Stimulated activated CD4-positive, alpha-beta T cell treated with anti-CD3 and anti-CD28 coated beads, Interleukin-4, amount 100 ng/mL, for 48 hours (primary cell): ENCODE measurements around the gene OSCP1.

Experiments
- DNase-seq, 2 donors: peaks; one replicate each; pipeline ENCODE4 v3.0.0-alpha.2; 2020; ENCODE audit warnings: low read depth in 2 of 2

OSCP1 gene

GRCh38 chr1:36383240-36383639 is 67.0 kb downstream of the OSCP1 start:
- no peak for DNase-seq

GRCh38 chr1:36382669-36383068 is 67.6 kb downstream of the OSCP1 start:
- DNase-seq, result no peak

GRCh38 chr1:36382231-36382630 is 68.0 kb downstream of the OSCP1 start:
- DNase-seq, result no peak

GRCh38 chr1:36381405-36381804 is 68.8 kb downstream of the OSCP1 start:
- DNase-seq, result no peak

GRCh38 chr1:36380782-36381181 is 69.5 kb downstream of the OSCP1 start:
- DNase-seq, result no peak

GRCh38 chr1:36380143-36380619 is 70.1 kb downstream of the OSCP1 start:
- DNase-seq, result no peak

- no peak for DNase-seq
Measured at GRCh38 chr1:36377791-36378492, 72.3 kb downstream of the OSCP1 start.

- DNase-seq, result no peak
Measured at GRCh38 chr1:36372617-36373016, 77.6 kb downstream of the OSCP1 start.

GRCh38 chr1:36369061-36369861 is 81.0 kb downstream of the OSCP1 start:
- peak; percentile 77 to 89 for DNase-seq
